Activated CD4-positive, alpha-beta T cell treated with anti-CD3 and anti-CD28 coated beads, Interleukin-2, amount 50 U/mL, for 24 hours (primary cell): ENCODE results near the gene TRIM61.
"Not testable (repeated sequence)": the region's sequence is repeated elsewhere in the genome, so short reads cannot be mapped to it uniquely, and the experiment has no call there.

Experiments
- DNase-seq, 2 donors: peaks; one replicate each; pipeline ENCODE4 v3.0.0-alpha.2; 2020; ENCODE audit warnings: low read depth in 1 of 2, low spot score in 1 of 2

The TRIM61 gene

DNA sequence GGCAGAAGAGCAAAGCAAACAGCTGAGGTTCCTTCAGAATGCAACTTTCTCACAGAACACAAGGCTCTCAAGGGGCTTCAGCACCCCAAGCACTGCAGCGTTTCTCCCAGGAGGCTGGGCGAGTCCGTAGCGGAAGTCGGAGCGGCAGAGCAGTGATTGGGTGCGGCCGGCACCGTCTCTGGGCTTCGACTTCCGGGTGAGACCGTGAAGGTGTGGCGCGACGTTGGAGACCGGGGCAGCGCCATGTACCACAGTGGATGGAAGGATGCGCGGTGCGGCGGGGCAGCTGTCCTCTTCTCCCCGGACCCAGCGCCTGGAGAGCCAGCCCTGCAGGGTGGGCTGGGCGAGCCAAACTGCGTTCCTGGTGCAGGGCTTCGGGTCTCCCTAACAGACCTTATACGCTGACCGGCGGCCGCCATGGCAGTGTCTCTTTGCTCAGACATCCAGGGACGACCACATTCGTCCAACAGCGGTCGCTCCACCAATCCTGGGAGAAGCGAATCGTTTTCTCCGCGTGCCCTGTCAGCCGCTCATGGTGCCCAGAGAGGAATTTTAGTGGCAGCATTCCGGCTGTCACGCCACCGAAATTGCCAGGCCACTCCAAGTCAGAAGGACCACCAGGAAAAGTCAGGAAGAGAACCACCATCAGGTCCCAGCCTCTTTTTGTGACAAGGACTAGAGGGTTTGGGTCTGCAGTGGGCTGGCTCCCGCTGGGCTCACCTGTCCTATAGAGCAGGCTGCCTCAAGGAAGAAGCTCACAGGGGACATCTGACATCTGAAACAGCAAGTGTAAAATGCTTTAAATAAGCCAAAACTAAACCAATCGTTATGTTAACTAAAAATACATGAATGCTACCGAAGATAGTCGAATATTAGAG lies 20.5 kb downstream of the TRIM61 start:
- DNase-seq = peak; percentile 47 to 70

DNA sequence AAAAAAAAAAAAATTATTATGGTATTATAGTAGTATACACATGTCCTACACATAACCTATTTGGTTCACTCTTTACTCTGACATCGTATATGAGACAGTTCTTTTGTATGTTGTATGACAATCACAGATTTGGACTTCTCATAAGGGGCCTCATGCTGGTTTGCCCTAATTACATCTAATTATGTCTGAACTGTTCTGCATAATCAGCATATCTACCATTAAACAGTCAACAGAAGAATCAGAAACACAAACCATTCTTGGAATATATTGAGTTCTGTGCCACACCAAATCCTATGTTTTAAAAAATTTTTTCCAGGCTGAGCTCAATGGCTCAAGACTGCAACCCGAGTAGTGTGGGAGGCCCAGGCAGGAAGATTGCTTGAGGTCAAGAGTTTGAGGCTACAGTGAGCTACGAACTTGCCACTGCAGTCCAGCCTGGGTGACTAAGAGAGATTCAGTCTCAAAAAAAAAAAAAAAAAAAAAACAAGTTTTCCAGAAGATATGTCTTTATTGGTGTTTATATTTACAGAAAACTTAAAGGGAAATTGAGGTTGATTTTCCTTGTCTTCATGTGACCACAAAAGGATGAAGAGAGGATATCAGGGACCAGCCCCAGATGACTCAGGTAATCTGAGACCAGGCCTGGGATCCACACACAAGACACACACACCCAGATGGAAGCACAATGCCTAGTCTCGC lies 22.2 kb downstream of the TRIM61 start:
- no peak for DNase-seq

DNA sequence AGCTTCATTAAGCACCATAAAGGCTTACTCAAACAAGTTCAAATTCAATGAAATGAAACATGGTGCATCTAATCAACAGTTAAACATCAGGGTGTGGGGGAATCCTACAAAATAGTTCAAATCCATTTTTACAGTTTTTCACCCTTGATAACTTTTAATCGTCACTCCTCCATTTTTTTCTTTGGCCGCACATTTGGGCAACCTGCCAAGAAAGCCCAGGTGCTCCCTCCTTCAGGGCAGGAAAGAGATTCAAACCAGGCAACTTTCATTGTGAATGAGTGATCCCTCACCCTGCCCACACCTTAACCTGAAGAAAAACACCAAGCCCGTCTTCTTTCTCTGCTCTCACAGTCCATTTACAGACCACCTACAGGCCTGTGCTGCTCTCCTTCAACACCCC lies 24.9 kb downstream of the TRIM61 start:
- no peak for DNase-seq

DNA sequence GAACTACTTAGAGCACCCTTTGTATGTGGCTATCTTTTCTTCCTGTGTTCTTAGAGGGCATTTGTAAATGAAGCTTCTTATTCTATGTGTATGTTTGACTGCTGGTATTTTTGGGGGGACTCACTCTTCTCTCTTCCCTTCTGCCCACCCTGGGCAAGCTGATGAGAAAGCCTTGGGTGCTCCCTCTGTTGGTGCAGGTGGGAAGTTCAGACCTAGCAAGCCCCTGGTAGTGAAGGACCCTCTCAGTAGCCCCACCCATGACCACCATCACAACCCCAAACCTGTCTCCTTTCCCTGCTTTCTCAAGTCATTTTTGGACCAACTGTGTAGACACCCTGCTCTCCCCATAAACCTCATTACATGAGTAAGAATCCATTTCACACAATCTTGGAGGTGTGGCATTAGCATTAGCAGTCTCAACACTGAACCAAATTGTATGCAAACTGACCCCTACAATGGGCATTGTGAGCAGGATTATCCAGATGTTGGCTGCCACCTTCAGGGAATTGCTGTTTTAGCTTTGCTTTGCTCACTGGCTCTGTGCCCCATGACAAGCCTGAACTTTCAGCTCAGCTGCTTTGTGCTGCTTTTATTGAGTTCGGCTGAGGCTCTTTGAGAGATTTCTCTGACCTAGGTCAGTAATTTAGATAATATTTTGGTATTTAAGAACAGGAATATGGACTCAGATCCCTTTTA lies 27.9 kb downstream of the TRIM61 start:
- no peak for DNase-seq

DNA sequence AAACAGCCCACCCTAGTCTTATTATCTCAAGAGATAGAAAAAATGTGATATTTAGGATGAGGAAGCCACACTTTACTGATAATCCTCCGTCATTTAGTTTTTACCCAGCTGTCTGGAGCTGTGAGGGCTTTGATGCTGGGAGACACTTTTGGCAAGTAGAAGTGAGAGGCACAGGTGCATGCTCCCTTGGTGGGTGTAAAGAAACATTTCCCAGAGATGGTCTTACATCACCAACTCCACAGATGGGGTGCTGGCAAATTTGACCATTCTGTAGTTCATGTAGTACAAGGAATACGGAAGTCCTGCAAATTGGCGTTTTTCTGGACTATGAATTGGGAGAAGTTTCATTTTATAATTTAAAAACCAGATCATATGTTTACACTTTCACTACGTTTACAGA lies 28.5 kb downstream of the TRIM61 start:
- DNase-seq = no peak

DNA sequence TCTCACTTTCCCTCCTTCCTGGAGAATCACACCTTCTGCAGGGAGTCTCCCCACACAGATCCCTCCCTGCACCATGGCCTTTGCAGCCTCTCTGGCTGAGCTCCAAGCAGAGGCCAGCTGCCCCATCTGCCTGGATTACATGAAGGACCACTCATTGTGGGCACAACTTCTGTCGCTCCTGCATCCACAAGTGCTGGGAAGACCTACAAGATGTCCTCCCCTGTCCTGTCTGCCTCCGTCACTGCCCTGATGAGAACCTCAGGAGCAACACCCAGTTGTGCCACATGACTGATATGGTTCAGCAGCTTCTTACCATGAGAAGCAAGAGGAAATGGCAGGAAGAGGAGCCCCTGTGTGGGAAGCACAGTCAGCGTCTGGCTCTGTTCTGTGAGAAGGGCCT lies 29.5 kb downstream of the TRIM61 start:
- not testable (repeated sequence) for DNase-seq

DNA sequence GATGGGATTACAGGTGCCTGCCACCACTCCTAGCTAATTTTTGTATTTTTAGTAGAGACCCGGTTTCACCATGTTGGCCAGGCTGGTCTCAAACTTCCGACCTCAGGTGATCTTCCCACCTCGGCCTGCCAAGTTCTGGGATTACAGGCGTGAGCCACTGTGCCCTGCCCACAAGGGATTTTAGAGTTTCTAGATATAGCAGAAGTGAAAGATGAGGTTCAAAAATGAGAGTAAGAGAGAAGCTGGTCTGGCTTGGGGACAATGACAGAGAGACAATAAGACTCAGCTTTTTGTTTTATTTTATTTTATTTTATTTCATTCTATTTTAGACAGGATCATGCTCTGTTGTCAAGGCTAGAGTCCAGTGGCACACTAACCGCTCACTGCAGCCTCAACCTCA lies 30.6 kb downstream of the TRIM61 start:
- DNase-seq = no peak

DNA sequence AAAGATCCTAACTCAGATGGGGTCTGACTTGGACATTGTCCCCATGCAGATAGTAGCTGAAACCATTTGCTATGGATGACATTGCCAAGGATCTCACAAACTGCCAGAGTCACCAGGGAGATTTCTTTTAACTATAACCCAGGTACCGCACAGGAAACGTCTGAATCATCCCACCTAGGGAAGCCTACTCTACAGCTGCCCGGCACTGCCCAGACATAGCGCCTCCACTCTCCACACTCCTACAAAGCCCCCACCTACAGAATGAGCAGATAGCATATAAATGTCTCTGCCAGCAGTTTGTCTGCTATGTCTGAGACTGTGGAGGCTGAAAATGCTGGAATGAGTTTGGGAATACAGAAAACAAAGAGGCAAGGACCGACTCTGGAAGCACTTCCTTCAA lies 32.3 kb downstream of the TRIM61 start:
- no peak for DNase-seq

DNA sequence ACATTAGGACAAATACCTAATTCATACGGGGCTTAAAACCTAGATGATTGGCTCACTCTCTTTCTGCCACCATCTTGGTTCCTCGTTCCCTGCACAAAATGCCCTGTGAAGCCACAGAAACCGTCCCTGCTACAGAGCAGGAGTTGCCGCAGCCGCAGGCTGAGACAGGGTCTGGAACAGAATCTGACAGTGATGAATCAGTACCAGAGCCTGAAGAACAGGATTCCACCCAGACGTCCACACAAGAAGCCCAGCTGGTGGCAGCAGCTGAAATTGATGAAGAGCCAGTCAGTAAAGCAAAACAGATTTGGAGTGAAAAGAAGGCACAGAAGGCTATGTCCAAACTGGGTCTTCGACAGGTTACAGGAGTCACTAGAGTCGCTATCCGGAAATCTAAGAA lies 34.3 kb downstream of the TRIM61 start:
- no peak for DNase-seq

DNA sequence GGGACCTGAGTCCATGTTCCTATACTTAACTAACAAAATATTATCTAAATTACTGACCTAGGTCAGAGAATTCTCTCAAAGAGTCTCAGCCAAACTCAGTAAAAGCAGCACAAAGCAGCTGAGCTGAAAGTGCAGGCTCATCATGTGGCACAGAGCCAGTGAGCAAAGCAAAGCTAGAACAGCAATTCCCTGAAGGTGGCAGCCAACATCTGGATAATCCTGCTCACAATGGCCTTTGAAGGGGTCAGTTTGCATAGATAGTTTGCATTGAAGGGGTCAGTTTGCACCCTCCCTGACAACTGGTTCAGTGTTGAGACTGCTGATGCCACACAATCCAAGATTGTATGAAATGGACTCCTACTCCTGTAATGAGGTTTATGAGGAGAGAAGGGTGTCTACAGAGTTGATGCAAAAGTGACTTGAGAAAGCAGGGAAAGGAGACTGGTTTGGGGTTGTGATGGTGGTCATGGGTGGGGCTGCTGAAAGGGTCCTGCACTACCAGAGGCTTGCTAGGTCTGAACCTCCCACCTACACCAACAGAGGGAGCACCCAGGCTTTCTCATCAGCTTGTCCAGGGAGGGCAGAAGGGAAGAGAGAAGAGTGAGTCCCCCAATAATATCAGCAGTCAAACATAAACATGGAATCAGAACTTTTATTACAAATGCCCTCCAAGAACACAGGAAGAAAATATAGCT lies 39.7 kb downstream of the TRIM61 start:
- no peak for DNase-seq

DNA sequence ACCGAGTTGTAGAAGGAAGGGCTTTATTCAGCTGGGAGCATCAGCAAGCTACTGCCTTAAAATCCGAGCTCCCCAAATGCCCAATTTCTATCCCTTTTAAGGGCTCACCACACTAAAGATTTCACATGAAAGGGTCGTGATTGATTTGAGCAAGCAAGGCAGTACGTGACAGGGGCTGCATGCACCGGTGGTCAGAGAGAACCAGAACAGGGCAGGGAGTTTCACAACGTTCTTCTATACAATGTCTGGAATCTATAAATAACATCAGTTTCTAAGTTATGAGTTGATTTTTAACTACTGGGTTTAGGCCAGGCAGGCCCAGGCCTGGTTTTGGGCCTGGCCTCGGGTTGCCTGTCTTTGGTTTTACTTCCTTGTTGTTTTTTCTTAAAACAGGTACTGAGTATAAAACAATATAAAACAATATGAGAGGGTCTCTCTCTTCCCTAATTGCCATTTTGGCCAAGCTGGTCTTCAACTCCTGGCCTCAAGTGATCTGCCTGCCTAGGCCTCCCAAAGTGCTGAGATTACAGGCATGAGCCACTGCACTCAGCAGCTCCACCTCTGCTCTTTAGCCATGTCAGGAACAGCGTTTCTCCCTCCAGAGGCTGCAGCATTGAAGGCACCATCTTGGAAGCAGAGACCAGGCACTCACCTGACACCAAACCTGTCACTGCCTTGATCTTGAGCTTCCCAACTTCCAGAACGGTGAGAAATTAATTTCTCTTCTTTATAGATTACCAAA lies 41.4 kb downstream of the TRIM61 start:
- not testable (repeated sequence) for DNase-seq

DNA sequence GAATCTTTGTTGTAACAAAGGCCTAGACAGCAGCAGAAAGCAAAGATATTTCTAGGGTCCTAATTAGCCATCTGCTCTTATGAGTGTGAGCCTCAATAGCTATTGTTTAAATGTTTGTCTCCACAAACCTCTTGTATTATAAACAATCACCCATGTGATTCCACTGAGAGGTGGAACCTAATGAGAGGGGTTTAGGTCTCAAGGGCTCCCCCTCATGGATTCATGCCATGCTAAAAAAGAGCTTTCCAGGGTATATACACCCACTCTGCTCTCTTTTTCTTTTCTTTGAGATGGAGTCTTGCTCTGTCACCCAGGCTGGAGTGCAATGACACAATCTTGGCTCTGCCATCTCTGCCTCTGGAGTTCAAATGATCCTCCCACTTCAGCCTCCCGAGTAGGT lies 42.1 kb downstream of the TRIM61 start:
- DNase-seq = no peak

DNA sequence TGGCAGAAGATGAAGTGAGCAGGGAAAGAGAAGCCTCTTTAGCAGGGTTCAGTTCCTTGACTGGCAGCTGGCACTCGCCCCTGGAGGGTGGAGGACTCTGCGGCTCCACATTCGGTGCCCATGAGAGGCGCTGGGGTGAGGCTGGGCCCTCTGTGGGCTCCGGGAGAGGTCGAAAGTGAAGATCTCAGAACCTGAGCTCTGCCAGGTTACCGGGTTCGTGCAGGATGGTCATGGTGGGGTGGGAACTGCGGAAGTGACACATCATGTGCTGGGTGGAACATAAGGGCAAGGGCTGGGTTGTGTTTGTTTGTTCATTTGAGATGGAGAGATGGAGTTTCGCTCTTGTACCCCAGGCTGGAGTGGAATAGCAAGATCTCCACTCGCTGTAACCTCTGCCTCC lies 44.2 kb downstream of the TRIM61 start:
- DNase-seq = no peak

DNA sequence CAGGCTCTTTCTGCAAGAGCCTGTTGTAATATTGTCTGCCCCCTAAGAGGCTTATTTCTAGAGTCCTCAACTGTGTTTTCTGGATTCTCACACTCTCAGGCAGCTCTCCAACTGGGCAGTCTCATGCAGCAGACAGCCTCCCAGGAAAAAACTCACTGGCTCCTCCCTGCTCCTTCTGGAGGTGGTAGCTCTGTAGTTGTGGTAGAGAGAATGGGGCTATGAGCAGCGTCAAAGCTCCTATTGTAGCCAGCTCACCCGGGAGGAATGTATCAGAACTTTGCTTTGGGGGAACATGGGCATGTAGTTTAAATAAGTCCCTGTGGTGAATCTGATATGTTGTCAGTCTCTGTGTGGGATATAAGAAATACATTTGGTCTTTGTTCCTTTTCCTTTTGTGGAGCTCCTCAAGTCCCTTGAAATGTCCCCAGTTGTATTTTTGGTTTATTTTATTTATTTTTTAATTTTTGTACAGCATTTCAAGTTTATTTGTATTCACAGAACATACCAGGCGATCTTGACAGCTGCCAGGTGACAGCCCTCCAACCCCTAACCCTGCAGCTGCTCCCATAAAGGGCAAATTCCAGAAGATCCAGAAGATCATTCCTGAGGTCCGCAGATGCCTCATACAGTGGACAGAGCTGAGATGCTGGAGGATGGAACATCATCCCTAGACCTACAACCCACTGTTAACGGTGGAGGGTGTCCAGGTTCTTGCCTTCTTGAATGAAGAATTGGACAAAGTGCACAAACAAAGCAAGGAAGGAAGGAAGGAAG lies 45.7 kb downstream of the TRIM61 start:
- DNase-seq = no peak

DNA sequence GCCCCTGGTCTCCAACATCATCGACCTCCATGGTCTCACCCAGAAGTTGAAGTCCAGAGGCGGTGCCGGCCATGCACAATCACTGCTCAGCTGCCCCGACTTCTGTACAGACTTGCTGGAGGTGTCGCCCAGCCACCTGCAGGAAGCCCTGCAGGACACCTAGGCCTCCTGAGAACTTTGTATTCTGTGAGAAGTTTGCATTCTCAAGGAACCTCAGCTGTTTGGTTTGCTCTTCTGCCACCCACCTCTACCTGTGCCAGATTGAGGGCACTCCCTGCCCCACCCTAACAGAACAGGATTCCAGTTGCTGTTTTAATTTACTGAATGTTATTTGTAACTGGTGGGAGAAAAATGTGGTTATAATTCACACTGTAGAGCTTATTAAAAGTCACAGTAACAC lies 46.8 kb downstream of the TRIM61 start:
- no peak for DNase-seq

DNA sequence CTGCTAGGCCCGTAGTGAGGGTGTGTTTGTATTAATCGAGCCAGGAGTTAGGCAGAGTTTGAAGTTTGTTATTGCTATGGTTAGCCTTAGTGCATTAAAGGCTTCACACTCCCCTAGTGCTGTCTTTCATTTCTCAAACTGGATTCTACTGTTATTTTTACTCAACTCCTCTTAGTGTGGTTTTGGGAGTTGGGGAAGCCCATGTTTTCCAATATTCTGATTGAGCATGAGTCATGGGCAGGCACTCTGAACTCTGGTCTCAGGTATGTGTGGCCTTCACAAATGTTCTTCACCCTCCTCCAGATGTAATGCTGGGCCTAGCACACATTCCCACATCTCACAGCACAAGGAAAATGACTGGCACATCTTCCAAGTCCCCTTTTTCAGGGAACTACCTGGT lies 50.4 kb downstream of the TRIM61 start:
- DNase-seq = not testable (repeated sequence)

DNA sequence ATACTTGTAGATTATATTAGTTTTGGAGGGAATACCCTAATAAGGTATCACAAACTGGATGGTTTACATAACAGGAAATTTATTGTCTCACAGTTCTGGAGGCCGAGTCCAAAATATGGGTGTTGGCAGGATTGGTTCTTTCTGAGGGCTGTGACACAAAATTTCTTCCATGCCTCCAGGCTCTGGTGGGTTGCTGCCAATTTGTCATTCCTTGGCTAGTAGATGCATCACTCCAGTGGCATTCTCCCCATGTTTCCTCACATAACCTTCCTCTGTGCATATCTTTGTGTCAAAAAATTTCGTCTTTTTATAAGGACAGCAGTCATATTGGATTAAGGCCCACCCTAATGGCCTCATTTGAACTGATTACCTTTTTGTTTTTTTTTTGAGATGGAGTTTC lies 51.2 kb downstream of the TRIM61 start:
- DNase-seq = no peak

DNA sequence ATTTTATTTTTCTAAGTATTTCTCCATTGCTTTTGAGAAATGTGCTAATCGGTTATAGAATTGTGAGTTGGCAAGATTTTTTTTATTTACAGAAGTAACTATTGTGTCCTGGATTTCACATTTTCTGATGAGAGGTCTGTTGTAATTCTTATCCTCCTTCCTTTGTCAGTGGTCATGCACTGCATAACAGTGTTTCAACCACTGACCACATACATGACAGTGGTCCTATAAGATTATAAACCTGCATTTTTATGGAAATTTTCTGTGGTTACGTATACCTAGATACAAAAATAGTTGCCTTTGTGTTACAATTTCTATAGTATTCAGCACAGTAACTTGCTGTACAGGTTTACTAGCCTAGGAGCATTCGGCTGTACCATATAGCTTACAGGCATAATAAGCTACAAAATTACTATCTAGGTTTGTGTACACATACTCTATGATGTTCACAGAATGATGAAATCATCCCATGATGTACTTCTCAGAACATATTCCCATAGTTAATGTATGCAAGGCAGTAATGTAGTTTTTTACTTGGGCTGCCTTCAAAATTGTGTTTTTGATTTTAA lies 52.7 kb downstream of the TRIM61 start:
- no peak for DNase-seq

DNA sequence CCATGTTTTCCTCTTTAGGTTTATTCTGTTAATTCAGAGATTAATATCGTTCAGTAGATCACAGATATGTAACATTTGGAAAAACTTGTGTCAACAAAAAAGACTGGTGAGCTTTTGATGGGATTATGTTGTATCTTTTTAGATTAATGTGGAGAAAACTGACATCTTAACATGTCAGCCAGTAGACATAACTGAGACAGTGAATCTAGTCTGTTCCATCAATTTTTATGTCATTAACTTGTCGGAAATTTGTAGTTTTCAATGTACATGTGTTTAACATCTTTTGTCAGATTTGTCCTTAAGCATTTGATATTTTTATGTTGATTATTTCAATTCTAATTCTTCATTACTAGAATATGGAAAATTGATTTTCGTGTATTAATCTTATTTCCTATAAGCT lies 58.5 kb downstream of the TRIM61 start:
- no peak for DNase-seq
